Stomach (tissue), 4 donors: Measurements from ENCODE around the gene RPRD1B.

Experiments used
- CTCF ChIP-seq, 7 experiments: fragments of 450-650 bp in 4 of 7; fragments of 200-600 bp in 3 of 7; sonication (generic) in 3 of 7; IDR thresholded peaks; one replicate each; pipeline ENCODE4 v1.5.1; 2016 to 2019; ENCODE audit warnings: antibody characterized with exemption in 7 of 7, control low read depth in 2 of 7, mild to moderate bottlenecking in 1 of 7
- POLR2A ChIP-seq, 4 donors: fragments of 450-650 bp; IDR thresholded peaks; one replicate each; pipeline ENCODE4 v1.6.1; 2016; ENCODE audit warnings: antibody characterized with exemption in 4 of 4, control low read depth in 2 of 4, mild to moderate bottlenecking in 1 of 4, moderate library complexity in 1 of 4

- TF ChIP-seq CTCF (IDR thresholded peaks at IDR 0.05) (peak in 1 of 7 experiments; percentile 10), POLR2A (IDR thresholded peaks at IDR 0.05) (no peak)
These were observed 80.1 kb downstream of the RPRD1B start for GRCh38 chr20:38113401-38114325.
